ENCODE results near the gene B3GAT3. TPM values are rescaled to one million over a fixed set of nuclear protein-coding genes. Genes with fewer than 3 reads are reported as not detected.
"Not testable (repeated sequence)": the region's sequence is repeated elsewhere in the genome, so short reads cannot be mapped to it uniquely, and the experiment has no call there.

Gene B3GAT3
- total RNA-seq, 1 donor from 2014 or later = 91.4 TPM

DNA sequence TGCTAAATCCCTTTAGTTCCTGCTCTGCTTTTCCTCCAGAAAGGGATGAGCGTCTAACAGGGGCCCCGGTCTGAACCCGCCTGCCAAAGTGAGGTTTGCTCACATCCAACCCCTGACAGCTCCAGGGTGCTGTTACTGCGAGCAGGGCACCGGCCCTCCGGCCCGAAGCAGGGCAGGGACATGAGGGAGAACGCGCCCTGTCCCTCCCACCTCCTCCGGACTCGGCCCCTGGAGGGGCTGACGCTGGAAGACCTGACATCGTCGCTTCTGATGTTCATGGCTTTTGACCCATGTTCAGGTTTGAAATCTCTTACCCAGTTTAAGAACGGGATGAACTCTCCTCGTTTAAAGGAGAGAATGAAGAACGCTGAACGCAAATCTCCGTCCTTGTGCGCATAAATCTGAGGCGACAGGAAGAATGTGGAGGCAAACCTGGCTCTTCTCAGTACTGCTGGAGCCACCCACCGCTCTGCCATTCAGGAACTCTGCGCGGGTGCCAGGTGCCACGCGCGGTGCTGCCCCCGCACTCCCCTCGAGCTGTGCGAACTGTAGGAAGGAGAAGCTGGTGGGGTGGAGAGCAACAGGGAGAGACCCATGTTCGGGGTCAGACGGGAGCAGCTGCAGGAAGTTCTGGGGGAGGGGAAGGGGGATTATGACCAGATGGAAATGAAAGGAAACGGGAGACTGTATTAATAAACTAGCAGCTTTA is 47.3 kb downstream of the B3GAT3 start:
- Mint-ChIP-seq H3K4me3 (peak overlapping the region; percentile 96), H3K4me1 (peaks cover 36% of the 10 kb centered on the region), H3K9me3 (no peaks in the 10 kb centered on the region), H3K27me3 (no peaks in the 10 kb centered on the region), H3K27ac (peak overlapping the region; percentile 96), H3K36me3 (ENCODE audit: low read depth) (peaks cover 71% of the 10 kb centered on the region)
- intact Hi-C loops (cut with micrococcal nuclease) = loop anchor here (1.0 kb wide), 1 partner anchor 17 kb away; the partner anchor contains the start of gene TUT1
- DNase-seq = no peak

GRCh38 chr11:62573592-62574362 is 48.0 kb downstream of the B3GAT3 start, which contains the start of gene EEF1G:
TSS of gene EEF1G (minus strand) at chr11:62573891. CDS start at chr11:62573842, 49 bp downstream.
- intact Hi-C loops (cut with micrococcal nuclease) = loop anchor here (1.0 to 2.0 kb wide), 3 partner anchors 17 to 73 kb away; partner anchors contain the start of genes GANAB and TUT1
- Mint-ChIP-seq H3K4me3 (peak within 1 kb of the TSS; percentile 96), H3K36me3 (ENCODE audit: low read depth) (peaks cover 75% of the 10 kb centered on the region), H3K9me3 (no peaks in the 10 kb centered on the region), H3K27ac (peak within 1 kb of the TSS; percentile 96), H3K4me1 (peaks cover 37% of the 10 kb centered on the region), H3K27me3 (no peaks in the 10 kb centered on the region)
- peak; percentile 99 for DNase-seq

DNA sequence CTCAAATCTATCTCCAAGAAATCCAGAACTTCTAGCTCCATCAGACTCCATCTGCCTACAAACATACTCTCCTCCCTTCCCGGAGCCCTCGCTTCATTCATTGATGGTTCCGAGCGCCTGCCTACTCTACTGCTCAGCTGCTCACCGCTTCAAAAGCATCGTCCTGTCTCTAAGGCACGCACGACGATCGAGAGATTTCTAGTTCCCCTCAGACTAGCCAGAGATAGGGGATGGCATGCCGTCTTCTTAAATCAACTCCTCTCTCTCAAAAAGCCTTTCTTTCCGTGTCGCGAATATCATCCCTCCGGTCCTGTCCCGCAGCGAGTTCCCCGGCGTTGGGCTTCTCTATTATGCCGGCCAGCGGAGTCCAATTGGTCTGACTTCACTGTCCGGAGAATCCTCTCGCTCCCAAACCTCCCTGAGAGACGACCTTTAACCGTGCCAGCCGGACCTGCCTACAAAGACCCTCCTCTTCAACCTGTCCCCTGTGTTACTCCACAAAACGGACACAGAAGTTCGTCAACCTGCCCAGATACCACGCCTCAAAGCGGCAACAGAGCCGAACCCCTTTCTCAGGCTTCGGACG is 48.7 kb downstream of the B3GAT3 start:
- H3K4me1 Mint-ChIP-seq = peaks cover 39% of the 10 kb centered on the region
- H3K9me3 Mint-ChIP-seq = no peaks in the 10 kb centered on the region
- intact Hi-C loops (cut with micrococcal nuclease) = loop anchor here (2.0 kb wide), 2 partner anchors 16 to 74 kb away; partner anchors contain the start of gene GANAB
- DNase-seq = peak; percentile 79
- H3K27me3 Mint-ChIP-seq = no peaks in the 10 kb centered on the region
- peak overlapping the region; percentile 96 for H3K4me3 Mint-ChIP-seq
- peaks cover 78% of the 10 kb centered on the region for H3K36me3 Mint-ChIP-seq (ENCODE audit: low read depth)
- peak overlapping the region; percentile 96 for H3K27ac Mint-ChIP-seq

DNA sequence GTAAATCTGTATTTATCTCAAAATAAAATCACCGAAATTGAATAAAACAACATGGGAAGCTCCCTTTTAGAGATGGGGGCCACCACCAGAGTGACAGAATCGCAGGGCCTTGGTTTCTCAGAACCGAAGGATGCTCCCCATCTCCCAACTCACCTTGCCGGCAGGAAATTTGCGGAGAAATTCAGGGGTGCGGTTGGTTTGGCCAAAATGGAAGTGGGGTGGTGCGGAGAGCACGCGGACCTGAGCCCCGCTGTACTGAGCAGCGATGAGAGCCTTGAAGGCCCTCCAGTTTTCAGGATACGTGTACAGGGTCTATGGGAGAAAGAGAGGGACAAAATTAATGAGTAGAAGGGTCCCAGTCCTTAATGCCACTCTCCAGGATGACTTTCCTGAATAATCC is 49.4 kb downstream of the B3GAT3 start:
- H3K27me3 Mint-ChIP-seq = no peaks in the 10 kb centered on the region
- no peak for DNase-seq
- peak overlapping the region; percentile 96 for H3K27ac Mint-ChIP-seq
- peaks cover 75% of the 10 kb centered on the region for H3K36me3 Mint-ChIP-seq (ENCODE audit: low read depth)
- intact Hi-C loops (cut with micrococcal nuclease) = loop anchor here (2.0 kb wide), 2 partner anchors 16 to 74 kb away; partner anchors contain the start of gene GANAB
- H3K4me1 Mint-ChIP-seq = peaks cover 41% of the 10 kb centered on the region
- H3K4me3 Mint-ChIP-seq = peak overlapping the region; percentile 96
- no peaks in the 10 kb centered on the region for H3K9me3 Mint-ChIP-seq

- H3K27me3 Mint-ChIP-seq; DNase-seq; H3K9me3 Mint-ChIP-seq; intact Hi-C loops (cut with micrococcal nuclease): not testable (repeated sequence)
- Mint-ChIP-seq H3K36me3 (ENCODE audit: low read depth) (peaks cover 78% of the 10 kb centered on the region), H3K4me1 (peaks cover 48% of the 10 kb centered on the region), H3K27ac (peak overlapping the region; percentile 75), H3K4me3 (peak overlapping the region; percentile 96)
Observed at GRCh38 chr11:62571493-62571892, 50.3 kb downstream of the B3GAT3 start.

GRCh38 chr11:62570903-62571302 is 50.9 kb downstream of the B3GAT3 start:
- H3K36me3 Mint-ChIP-seq (ENCODE audit: low read depth) = peaks cover 80% of the 10 kb centered on the region
- H3K9me3 Mint-ChIP-seq; intact Hi-C loops (cut with micrococcal nuclease); DNase-seq; H3K27me3 Mint-ChIP-seq: not testable (repeated sequence)
- peak overlapping the region; percentile 96 for H3K4me3 Mint-ChIP-seq
- H3K4me1 Mint-ChIP-seq = peaks cover 54% of the 10 kb centered on the region
- peak overlapping the region; percentile 75 for H3K27ac Mint-ChIP-seq

DNA sequence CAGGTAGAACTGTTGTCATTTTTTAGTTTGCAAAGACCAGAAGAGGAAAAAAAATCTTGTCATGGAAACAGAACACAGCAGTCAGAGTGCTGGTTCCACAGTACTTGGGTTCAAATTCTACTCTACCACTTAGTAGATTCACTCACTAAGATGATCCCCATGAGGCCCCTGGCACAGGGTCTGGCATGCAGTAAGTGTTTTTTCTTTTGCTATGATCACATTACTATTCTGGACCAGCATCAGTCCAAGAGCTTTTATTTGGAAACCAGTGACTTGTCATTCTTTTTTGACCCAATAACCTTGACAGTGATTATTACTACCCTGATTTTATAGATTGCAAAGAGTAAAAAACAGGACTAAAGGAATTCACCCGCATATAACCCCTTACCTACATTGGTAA is 52.2 kb downstream of the B3GAT3 start:
- no peak overlapping the region for H3K27ac Mint-ChIP-seq
- no peaks in the 10 kb centered on the region for H3K9me3 Mint-ChIP-seq
- peaks cover 51% of the 10 kb centered on the region for H3K4me1 Mint-ChIP-seq
- H3K27me3 Mint-ChIP-seq = no peaks in the 10 kb centered on the region
- H3K36me3 Mint-ChIP-seq (ENCODE audit: low read depth) = peaks cover 83% of the 10 kb centered on the region
- no peak for DNase-seq
- intact Hi-C loops (cut with micrococcal nuclease) = no loop called here
- no peak overlapping the region for H3K4me3 Mint-ChIP-seq

DNA sequence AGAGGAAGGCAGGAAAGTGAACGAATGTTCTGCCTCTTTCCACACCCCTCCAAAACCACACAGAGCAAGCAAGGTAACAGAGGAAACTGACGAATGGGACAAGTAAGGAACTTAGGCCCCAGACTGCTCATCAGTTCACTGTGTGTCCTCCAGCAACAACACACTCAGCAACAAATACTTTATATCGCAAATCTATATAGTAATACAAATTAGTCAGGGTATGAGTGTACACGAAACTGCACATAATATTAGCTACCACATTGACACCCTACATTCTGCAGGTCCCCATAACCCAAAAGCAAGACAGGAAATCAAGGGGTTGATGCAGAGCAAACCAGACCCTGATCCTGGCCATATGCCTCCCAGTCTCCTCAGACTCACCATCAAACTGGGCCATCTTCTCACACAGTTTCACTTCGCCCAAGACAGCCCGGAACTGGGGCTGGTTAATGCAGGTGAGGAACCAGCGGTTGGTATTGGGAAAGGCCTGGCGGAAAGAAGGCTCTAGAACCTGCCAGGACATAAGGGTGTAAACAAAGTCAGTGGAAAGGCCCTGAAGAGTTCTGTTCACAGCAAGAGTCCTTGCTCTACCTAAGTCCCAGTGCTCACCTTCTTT is 54.7 kb downstream of the B3GAT3 start:
- intact Hi-C loops (cut with micrococcal nuclease) = no loop called here
- peaks cover 44% of the 10 kb centered on the region for H3K4me1 Mint-ChIP-seq
- H3K9me3 Mint-ChIP-seq = no peaks in the 10 kb centered on the region
- peak overlapping the region; percentile 21 for H3K4me3 Mint-ChIP-seq
- H3K27me3 Mint-ChIP-seq = no peaks in the 10 kb centered on the region
- peaks cover 71% of the 10 kb centered on the region for H3K36me3 Mint-ChIP-seq (ENCODE audit: low read depth)
- H3K27ac Mint-ChIP-seq = peak overlapping the region; percentile 64
- DNase-seq = peak; percentile 57

- DNase-seq = no peak
- Mint-ChIP-seq H3K9me3 (no peaks in the 10 kb centered on the region), H3K4me3 (no peak overlapping the region), H3K27me3 (no peaks in the 10 kb centered on the region), H3K27ac (no peak overlapping the region), H3K36me3 (ENCODE audit: low read depth) (peaks cover 69% of the 10 kb centered on the region), H3K4me1 (peaks cover 42% of the 10 kb centered on the region)
- intact Hi-C loops (cut with micrococcal nuclease) = no loop called here
Observed at GRCh38 chr11:62566247-62566646, 55.5 kb downstream of the B3GAT3 start.

Other genes with a start within 250 kb of the B3GAT3 start
- not detected in 2 replicates for gene SCGB1A1, start 203.0 kb downstream of the B3GAT3 start, total RNA-seq
- gene AHNAK, start 75.2 kb downstream of the B3GAT3 start, total RNA-seq = 88.8 and 91.5 TPM in 2 replicates
- 1,271 and 1,309 TPM in 2 replicates for gene EEF1G, start 48.1 kb downstream of the B3GAT3 start, total RNA-seq
- 45.3 and 50.9 TPM in 2 replicates for gene TUT1, start 30.5 kb downstream of the B3GAT3 start, total RNA-seq
- gene MTA2, start 20.1 kb downstream of the B3GAT3 start, total RNA-seq = 219 and 220 TPM in 2 replicates
- 161 and 166 TPM in 2 replicates for gene EML3, start 9.2 kb downstream of the B3GAT3 start, total RNA-seq
- gene ROM1, start 8.7 kb downstream of the B3GAT3 start, total RNA-seq = 2.3 and 3.1 TPM in 2 replicates
- gene GANAB, start 24.6 kb upstream of the B3GAT3 start, total RNA-seq = 251 and 257 TPM in 2 replicates
- gene INTS5, start 31.3 kb upstream of the B3GAT3 start, total RNA-seq = 36.5 and 36.6 TPM in 2 replicates
- 143 and 147 TPM in 2 replicates for gene C11orf98, start 43.2 kb upstream of the B3GAT3 start, total RNA-seq
- 59.5 and 60.9 TPM in 2 replicates for gene CSKMT, start 43.3 kb upstream of the B3GAT3 start, total RNA-seq
- 8.6 and 9.4 TPM in 2 replicates for gene UQCC3, start 49.7 kb upstream of the B3GAT3 start, total RNA-seq
- 21.5 and 23.0 TPM in 2 replicates for gene LBHD1, start 50.3 kb upstream of the B3GAT3 start, total RNA-seq
- 118 and 121 TPM in 2 replicates for gene UBXN1, start 57.1 kb upstream of the B3GAT3 start, total RNA-seq
- gene LRRN4CL, start 67.5 kb upstream of the B3GAT3 start, total RNA-seq = 0.16 and 0.17 TPM in 2 replicates
- 29.6 and 32.4 TPM in 2 replicates for gene BSCL2, start 85.4 kb upstream of the B3GAT3 start, total RNA-seq
- 0.24 TPM in 1 of 2 replicates, not detected in the other for gene GNG3, start 85.7 kb upstream of the B3GAT3 start, total RNA-seq
- gene HNRNPUL2, start 105.5 kb upstream of the B3GAT3 start, total RNA-seq = 60.5 and 60.6 TPM in 2 replicates
- 32.7 and 33.3 TPM in 2 replicates for gene TTC9C, start 106.5 kb upstream of the B3GAT3 start, total RNA-seq
- gene ZBTB3, start 132.2 kb upstream of the B3GAT3 start, total RNA-seq = 7.5 and 11.1 TPM in 2 replicates
- 138 and 155 TPM in 2 replicates for gene POLR2G, start 139.6 kb upstream of the B3GAT3 start, total RNA-seq
- gene TAF6L, start 149.4 kb upstream of the B3GAT3 start, total RNA-seq = 20.1 and 20.2 TPM in 2 replicates
- gene TMEM179B, start 165.4 kb upstream of the B3GAT3 start, total RNA-seq = 32.9 and 36.3 TPM in 2 replicates
- gene TMEM223, start 170.0 kb upstream of the B3GAT3 start, total RNA-seq = 15.0 and 16.5 TPM in 2 replicates
- 133 and 147 TPM in 2 replicates for gene NXF1, start 183.5 kb upstream of the B3GAT3 start, total RNA-seq
- 28.1 and 33.5 TPM in 2 replicates for gene STX5, start 210.1 kb upstream of the B3GAT3 start, total RNA-seq
- 0.79 and 2.0 TPM in 2 replicates for gene TEX54, start 210.9 kb upstream of the B3GAT3 start, total RNA-seq
- 145 and 153 TPM in 2 replicates for gene WDR74, start 217.6 kb upstream of the B3GAT3 start, total RNA-seq

Measured in activated CD4-positive, alpha-beta T cell treated with anti-CD3 and anti-CD28 coated beads, Interleukin-2, amount 10 ng/mL, durations not matched to agents 24 days and 14 days (primary cell).